ENCODE data around the gene IWS1.
"Not testable (repeated sequence)": the region's sequence is repeated elsewhere in the genome, so short reads cannot be mapped to it uniquely, and the experiment has no call there.

IWS1 gene

DNA sequence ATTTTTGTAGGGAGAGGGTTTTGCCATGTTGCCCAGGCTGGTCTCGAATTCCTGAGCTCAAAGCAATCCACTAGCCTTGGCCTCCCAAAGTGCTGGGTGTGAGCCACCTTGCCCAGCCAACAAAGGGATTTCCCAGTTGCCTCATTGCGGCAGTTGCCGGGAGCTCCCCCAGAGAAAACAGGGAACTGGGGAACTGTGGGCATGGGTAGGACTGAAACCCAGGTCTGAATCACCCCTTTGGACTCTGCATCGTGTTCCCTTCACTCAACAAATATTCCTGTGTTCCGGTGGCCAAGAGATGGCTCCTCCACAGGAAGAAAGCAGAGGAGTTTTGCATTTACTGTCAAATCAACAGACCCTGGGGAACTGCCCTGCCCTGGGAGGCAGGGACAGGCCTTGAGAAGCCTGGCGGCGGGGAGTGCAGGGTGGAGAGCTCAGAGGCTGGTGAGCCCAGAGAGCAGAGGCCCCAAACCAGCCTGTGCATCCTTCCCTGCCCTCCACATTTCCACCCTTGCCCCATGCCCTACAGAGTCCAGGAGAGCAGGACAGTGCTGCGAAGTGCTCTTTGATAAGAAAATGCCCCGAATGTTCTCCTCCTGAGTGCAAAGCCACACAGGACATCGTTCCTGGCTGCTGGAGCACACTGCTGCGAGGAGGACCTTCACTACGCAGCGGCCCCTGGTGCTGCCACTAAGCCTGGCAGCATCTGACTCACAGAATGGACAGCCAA, 34.1 kb upstream of the IWS1 start:
- DNase-seq, result peak; percentile 72

DNA sequence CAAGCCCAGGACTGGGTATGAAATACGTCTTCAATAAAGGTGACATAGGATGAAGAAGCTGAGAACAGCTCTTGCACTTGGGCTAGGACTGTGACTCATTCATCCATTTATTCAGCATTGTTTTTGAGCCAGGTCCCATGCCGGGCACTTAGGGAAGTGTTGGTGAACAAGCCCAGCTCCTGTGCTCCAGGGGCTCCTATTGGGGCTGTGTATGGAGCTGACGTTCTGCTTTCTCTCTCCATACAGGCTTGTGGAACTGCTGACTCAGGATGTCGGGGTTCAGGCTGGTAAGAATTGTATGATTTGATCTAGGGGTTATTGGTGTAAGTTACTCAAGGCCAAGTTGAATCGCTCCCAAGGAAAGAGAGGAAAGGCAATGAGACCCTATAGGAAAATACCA, 33.2 kb upstream of the IWS1 start:
- DNase-seq, result no peak

DNA sequence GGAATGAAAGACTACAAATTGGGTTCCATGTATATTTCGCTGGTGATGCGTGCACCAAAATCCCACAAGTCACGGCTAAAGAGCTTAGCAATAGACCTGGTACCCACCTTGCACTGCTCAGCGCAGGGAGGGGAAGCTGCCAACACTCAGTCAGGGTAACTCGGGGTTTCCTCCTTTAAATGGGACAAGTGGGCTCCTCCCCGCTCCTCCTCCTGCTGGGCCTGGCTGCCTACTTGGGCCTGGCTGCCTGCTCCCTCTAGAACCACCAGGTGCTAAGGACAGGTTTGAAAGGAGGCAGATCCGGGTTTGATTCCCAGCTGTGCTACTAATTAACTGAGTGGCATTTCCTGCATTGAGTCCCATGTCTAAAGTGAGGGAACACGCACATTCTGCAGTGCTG, 32.6 kb upstream of the IWS1 start:
- DNase-seq, result no peak

DNA sequence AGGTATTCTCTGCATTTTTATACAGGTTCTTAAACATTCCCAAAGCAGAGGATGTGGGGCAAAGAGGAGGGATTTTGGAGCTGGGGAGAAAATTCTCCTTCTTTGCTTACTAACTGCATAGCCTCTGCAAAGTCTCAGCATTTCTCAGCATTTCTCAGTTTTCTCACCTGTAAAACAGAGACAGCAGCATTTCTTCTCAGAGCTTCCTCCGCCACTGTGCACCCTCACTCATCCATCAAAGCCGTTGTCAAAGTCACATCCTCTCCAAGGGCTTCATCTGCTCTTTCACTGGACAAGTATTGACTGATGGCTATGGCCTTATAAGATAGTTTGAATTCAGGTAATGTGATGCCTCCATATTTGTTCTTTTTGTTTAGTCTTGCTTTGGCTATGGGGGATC, 26.6 kb upstream of the IWS1 start:
- DNase-seq, result no peak

DNA sequence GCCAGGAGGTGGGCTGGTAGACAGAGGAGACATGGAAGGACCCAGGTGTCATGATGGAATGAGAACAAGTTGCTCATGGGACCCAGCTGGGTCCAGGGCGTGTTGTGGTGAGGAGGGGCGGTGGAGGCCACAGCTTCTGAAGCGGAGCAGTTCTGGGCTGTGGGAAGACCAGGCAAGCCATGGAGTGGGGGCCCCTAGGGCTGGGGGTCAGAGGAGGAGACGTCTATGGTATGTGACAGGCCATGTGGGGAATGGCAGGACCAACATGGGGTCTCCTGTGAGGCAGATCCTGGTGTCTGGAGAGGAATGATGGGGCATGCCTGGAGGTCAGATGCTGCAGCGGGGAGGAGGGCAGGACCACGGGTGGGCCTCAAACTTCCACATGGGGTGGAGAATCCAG, 26.0 kb upstream of the IWS1 start:
- no peak for DNase-seq

DNA sequence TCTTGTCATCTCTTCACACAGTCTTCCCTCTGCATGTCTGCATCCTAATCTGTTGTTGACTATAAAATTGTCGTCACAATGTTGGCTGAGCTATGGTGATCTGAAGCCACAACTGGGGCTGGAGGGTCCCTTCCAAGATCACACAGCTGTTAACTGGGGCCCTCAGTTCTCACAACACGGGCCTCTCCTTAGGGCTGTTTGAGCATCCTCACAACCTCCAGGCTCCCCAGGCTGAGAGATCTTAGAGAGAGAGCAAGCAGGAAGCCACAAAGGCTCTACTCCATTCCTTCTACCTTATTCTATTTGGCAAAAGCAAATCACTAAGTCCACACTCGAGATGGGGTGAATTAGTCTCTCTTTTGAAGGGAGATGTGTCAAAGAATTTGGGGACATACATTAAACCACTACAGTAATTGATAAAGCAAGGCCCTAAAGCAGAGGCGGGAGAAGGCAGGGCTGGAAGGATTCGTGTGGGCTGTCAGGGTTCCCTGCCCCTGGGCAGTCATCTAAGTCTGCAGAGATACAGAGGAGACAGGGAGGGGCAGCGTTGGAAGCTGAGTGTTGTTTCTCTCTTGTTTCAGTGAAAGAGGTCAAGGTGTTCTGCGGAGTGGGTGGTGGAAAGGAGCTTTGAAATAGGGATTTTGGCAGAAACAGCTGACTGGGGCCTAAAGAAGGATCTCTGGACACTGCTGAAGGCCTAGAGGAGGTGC, 25.1 kb upstream of the IWS1 start:
- DNase-seq, result no peak

DNA sequence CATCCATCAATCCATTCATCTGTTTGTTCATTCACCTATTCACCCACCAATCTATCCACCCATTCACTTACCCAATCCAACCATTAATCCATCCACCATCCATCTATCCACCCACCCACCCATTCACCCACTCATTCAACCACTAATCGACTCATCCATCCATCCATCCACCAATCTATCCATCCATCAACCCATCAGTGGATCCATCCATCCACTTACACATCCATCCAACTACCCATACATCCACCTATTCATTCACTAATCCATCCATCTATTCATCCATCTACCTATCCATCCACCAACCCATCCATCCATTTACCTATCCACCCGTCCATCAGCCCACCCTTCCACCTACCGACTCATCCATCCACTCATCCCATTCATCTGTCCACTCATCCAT, 20.5 kb upstream of the IWS1 start:
- DNase-seq, result no peak

DNA sequence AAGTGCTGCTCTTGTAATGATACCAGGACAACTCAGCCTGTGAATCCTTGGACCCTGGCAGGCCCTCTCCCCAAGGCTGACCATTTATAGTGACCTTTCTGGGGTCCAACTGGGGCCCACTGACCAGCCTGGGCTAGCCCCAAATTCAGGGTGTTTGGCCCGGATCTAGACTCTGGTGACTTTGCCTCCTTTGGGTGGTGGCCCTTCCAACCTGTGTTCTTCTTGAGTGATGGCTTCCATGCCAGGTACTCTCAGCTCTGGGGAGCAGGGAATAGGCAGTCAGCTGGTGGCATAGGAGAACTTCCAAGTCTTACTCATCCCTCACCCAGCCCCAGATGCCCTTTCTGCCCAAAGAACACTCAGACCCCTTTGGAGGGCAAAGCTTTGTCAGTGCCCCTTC, 19.5 kb upstream of the IWS1 start:
- no peak for DNase-seq

DNA sequence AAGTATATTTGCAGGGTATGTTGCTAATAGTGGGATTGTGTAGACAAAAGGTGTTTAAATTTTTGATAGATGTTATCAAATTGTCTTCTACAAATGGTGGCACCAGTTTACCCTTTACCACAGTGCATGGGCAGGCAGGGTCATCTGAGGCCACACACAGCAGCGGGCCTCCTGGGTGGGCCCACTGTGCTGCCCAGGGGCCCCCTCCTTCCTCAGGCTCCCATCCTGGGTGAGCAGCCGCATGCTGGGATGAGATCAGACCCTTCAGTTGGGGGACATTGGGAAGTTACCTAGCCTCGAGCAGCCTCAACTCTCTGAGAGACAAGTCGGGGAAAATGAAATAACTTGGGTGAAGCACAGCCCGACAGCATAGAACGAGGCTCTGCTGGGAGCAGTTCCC, 18.9 kb upstream of the IWS1 start:
- DNase-seq, result no peak

DNA sequence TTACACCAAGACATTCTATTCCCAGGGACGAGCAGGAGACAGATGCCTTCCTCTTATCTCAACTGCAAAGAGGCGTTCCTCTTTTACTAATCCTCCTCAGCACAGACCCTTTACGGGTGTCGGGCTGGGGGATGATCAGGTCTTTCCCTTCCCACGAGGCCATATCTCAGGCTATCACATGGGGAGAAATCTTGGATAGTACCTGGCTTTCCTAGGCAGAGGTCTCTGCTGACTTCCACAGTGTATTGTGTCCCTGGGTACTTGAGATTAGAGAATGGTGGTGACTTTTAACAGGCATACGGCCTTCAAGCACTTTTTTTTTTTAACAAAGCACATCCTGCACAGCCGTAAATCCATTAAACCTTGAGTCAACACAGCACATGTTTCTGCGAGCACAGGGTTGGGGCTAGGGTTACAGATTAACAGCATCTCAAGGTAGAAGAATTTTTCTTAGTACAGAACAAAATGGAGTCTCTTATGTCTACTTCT, 16.8 kb upstream of the IWS1 start:
- DNase-seq, result not testable (repeated sequence)

DNA sequence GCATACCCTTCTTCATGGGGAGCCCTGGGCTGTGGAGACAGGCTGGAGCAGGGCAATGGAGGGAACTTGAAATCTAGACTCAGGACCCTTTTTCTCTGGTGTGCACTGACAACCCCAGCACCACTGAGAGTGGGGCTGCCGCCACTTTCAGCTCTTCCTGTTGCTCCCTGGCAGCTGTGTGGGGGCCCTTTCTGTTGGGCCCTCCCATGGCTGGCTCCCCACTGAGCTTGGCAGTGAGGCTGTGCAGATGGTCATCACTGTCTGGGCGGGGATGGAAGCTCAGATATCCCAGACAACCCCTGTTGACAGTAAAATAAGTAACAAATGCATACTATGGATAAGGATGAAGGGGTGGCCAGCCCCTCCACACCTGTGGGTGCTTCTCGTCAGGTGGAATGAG, 15.9 kb upstream of the IWS1 start:
- no peak for DNase-seq

DNA sequence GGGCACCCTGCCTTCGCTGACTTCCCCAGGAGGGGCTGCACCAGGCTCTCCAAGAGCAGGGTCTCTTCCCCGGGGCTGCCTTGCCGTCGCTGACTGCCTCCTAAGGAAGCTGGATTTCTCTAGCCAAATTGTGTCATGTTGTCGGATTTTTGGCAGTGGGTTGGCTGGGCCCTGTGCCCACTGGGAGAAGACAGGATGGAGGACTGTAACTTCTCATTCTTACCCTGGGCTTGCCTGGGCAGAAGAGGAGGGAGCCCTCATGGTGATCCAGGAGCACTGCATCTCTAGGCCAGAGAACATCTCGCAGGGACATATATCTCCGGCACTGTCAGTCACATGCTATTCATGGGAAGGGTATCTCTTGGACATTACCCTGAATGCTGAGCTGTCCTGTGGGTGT, 15.5 kb upstream of the IWS1 start:
- no peak for DNase-seq

DNA sequence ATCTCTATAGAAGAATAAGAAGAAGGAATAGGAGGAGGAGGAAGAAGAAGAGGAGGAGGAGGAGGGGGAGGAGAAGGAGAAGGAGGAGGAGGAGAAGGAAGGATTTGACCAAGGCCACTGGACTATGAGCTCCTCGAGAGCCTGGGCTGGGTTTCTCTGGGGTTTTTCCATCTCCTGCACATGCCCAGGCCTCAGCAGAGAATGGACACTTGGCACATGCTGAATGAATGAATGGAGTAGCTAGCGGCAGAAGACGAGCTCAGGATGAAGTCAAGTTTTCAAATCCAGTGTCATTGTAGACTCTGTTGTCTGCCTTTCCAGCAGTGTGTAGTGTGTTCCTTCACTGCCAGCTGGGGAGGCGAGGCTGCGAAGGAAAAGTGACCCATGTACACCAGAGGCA, 11.4 kb upstream of the IWS1 start:
- DNase-seq, result no peak

DNA sequence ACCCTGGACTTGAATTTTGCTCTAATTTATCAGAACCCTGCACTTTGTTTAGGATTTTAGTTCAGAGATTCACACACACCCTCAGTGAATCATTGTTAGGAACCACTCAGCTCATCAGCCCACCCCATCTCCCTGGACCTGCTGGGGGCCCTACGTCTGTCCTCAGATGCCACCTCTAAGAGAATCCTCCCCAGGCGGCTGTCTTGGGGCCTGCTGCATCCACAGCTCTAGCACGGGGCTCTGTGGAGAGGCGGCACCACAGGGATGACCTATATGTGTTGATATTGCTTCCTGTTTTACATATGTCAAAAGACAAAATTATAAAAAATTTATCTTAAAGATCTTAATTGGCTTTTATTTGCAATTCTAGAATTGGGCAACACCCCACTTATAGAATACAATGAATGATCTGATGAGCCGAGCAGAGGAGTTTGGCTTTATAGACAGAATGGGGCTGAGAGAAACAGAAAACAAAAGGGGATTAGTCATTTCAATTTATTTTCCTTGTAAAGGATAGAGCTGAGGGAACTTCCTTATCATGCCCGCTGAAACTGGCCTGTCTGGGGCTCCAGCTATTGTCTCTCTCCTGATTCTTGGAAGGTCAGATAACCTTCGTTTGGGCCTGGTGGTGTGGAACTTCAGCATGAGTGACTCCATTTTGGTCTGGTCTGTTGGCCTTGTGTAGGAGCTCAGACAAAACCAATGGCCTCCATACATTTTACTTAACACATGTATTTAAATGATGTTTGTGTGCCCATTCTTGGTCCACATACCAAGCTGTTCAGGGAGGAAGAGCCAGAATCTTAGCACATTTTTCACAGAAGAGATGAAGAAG, 10.6 kb upstream of the IWS1 start:
- no peak for DNase-seq

DNA sequence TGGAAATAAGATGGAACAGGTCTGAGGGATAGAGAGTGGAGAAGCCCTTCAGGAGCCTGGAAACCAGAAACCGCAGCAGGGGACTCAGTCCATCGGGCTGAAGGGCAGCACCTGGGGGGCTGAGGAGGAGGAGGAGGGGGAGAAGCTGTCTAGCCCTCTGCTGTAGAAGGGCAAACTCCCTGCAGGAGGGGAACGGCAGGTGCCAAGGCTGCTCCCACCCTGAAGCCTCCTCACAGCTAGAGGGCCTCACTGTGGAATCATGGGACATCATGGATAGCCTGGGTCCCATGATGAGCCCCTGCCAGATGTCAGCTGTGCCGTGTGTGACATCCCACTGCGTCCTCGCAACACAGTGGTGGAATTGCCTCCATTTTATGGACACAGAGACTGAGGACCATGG, 9.6 kb upstream of the IWS1 start:
- DNase-seq, result no peak

DNA sequence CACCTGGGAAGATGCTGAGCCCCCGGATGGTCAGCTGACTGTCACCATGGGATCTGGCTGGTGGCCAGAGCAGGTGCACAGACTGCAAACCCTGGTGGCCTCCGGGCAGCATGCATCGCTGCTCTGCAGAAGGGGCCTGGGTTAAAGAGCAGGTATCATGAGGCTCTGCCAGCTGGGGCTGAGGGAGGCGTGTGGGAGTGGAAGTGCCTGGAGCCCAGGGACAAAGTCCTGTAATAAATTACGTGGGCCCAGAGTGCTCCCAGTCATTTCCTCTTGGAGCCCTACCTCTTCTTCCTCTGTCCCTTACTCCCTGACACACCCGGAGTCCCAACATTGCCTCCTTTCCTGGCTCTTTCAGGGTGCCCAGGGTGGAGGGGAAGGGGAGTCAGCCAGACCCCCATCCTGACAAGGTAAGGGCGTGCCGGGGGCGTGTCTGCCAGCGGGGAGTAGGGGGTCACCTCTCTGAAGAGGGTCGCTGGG, 9.2 kb upstream of the IWS1 start, which contains the start of gene MYO7B:
Gene MYO7B, plus strand, starts transcription at position 262 of the 480 bp plus-strand sequence. CDS start 24,040 bp downstream, outside the sequence.
- no peak for DNase-seq

DNA sequence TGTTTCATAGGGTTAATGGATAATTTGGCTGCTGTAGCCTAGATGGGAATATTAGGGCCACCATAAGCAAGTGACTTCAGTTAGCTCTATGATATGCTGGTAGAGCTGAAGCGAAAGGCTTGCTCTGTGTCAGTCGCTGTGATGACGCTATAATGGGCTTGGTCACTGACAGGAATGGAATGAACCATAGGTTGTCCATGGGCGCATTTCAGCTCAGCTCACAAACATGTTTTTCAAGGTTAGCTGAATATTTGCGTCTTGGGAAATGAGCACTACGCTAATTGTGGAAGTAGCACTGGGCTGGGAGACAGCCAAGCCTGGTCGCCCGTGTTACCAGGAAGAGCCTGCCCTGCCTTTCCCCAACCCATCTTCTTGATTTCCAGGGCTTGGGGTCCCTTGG, 6.0 kb upstream of the IWS1 start:
- DNase-seq, result no peak

DNA sequence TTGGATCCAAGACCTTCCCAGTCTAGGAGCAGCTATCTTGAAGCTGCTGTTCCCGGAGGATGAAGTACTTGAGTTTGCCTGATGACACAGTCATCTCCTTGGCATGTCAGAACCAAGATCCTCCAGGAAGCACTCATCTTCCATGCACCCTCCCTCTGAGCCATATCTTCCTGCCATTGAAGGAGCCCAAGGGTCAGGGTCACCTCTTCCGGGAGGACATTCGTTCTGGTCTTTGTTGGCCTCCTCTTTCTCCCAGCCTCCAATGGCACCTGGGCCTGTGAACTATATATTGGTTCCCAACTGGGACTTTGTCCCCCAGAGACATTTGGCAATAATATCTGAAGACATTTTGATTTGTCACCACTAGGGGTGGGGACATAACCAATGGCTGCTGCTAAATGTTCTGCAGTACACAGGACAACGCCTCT, 4.9 kb upstream of the IWS1 start:
- no peak for DNase-seq

DNA sequence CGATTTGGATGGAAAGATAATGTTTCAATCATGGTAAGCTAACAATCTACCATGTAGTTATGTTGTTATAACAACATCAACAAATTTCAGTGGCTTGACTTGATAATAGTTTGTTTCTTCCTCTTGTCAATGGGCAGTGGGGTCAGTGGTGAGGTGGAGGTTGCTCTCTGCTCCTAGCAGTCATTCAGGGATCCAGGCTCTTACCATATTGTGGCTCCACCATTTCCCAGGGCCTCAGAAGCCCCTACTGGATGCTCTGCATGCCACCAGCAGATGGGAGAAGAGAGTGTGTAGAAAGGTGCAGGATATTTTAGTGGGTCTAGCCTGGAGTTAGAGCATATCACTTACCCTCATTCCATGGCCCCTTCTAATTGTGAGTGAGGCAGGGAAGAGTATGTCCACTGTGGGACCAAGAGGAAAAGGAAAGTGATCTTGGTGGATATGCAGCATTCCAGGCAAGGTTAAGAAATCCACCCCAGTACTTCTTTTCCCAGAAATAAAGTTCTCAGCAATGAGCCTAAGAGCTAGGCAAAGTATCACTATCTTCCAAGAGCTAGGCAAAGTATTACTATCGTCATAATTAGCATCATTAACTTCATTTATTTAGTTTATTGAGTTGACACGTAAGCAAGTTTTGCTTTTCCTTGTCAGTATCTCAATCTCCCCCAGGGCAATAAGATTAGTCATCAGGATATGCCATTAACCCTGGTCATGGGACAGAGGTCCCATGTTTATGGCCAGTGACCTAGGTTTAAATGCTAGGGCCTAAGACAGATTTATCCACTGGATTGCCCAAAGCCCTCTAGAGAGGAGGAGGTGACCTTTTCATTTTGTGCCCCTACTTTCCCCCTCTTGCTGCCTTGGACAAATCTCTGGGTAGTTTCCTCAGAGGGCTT, 4.2 kb upstream of the IWS1 start:
- DNase-seq, result no peak

DNA sequence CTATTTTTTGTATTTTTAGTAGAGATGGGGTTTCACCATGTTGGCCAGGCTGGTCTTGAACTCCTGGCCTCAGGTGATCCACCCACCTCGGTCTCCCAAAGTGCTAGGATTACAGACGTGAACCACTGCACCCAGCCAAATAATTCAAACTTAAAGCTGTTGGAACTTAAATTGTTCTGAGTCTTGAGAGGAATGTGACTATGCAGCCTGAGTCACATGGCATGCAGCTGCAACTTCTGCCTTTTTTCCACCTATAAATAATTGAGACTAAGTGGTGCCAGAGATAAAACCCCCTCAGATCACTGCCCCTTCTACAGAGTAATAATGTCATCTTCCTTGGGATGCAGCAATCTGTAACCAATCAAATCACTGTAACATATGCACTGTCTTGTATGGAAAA, 3.1 kb upstream of the IWS1 start:
- not testable (repeated sequence) for DNase-seq

DNA sequence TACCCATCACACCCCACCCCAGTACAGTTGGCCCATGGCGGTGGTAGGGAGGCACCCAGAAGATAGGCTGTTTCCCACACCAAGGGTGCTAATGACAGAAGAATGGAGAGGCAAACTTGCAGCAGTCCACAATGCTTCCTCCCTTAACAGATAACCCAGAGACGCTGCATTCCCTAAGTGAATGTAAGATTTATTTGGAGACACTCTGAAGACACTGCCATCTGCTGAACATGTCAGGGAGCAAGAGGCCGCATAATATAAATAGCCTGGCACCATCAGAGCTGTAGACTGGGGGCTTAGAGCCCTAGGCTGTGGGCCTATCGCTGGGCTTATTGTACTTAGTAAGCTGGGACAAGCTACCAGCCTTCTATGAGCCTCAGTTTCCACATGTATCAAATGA, 2.2 kb upstream of the IWS1 start:
- DNase-seq, result no peak
